Hindlimb muscle (tissue), 1 donor: ENCODE data around the gene LPP. TPM values are rescaled to one million over a fixed set of nuclear protein-coding genes. Genes with fewer than 3 reads are reported as not detected.

Experiments used
- DNase-seq: peaks from one replicate; pipeline ENCODE4 v3.0.0-alpha.2; 2013
- polyA plus RNA-seq: library from polyadenylated mRNA; unstranded; fragments of 120-200 nt; gene quantifications from one replicate; pipeline ENCODE4 v1.2.1, GENCODE V29; 2013; ENCODE audit not compliant: insufficient read length

Gene LPP
- polyA plus RNA-seq, 1 donor = 12.7 TPM

DNA sequence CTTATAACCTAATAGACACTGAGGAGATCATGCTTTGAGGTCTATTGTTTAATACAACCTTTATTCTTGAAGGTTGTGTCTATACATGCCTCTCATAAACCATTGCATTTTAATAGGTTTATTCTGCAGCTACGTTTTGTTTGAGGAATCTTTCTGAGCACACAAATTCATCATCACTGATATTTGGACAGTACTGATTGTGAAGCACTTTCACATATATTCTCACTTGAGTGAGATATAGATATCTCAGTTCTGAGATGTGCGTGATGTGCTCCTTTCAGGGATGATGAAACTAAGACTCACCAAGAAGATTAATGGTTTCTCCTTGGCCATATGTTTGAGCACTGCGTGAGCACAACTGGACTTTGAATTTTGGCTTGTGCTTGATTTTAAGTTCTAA is 374.4 kb downstream of the LPP start:
- DNase-seq = no peak

DNA sequence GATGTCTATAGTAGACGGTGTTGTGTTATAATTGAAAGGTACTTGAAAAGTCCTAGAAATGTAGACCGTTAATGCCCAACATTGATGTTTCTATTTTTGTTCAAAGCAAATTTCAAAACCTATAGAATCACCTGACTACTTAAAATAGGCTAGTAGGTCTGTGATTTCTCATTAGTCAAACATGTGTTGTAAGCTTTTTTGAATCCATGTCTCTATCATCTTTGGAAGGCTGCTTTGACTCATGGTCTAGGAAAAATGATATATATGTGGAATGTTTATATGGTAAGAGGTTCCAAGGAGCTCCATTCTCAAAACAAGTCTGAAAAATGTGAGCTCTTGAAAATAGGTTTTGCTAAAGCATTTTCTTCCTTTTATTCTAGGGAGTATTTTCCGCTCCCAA is 375.3 kb downstream of the LPP start:
- no peak for DNase-seq

DNA sequence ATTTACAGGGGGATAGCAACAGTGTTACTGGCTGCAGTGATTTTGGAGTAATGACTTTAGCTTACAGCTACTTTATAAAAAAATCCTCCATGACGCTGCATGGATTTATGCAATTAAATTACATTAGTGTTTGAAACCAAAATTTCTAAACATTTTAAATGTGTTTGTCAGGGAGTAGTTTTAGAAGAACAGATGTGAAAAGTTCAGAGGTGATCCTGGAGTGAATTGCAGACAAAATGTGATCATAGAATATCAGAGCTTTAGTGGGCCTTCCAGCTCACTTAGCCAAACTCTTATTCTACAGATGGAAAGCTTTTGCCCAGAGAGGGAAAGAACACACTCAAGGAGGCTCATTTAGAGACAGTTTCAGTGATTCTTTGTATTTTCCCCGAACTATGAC is 376.3 kb downstream of the LPP start:
- no peak for DNase-seq

DNA sequence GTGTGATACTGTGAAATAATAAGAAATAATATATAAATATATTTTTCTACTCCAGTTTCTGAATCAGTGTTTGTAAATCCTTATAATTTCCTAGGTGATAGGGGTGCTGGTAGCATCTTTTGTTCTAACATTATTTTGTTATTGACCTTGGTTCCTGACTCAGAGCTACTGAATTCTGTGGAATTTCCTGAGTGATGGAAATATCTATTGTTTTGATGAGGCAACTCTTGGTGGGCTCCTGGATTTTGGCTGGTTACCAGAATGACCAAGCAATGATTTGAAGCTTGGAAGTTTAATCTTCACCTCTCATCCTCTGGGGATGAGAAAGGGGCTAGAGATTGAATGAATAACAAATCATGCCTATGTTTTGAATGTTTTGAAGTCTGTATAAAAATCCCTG is 377.3 kb downstream of the LPP start:
- DNase-seq = no peak

DNA sequence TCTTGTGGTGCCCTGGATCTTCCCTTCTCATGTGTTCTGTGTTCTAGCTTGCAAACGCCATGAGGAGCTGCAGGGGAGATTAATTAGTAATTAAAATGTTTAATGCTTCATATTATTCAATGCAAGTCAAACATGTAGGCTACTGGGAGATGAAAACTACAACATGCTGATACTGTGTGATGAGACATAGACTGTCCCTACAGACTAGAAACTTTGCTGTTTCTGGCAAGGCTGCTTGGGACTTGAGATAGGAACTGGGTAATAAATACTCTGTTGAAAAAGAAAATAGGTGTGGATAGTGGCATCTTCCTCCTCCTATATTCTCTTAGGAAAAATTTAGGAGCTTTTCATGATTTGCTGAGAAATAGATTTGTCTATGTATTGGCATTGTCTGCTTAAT is 379.2 kb downstream of the LPP start:
- DNase-seq = no peak

DNA sequence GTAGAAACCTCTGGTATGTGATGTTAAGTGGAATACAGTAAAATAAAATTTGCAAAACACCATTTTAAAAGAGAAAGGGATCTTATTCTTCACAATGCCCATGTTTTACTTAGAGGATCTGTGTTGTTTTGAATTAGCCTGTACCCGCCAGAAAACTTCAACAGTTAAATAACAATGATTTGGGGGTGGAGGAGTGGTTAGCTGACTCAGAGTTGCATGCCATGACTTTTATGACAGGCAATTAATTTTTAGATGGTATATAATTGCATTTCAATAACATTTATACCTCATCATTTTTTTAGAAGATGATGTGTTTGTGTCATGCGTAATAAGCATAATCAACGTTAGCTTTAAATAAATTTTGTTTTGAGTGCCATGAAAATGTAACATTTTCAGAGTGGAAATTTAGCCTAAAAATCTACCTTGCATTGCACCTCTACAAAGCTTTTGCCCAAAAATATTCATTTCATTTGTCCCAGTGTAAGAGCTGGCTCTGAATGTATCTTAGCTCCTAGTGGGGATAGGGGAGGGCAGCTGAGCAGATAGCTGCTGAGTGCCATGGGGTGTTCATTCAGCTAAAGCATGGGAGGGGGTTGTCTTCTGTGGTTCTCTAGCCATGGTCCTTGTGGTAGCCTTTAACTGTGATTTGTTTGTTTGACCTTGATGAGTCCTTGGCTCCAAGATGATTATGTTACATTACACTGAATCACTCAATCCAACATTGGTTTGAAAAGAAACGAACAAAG is 379.8 kb downstream of the LPP start:
- no peak for DNase-seq

DNA sequence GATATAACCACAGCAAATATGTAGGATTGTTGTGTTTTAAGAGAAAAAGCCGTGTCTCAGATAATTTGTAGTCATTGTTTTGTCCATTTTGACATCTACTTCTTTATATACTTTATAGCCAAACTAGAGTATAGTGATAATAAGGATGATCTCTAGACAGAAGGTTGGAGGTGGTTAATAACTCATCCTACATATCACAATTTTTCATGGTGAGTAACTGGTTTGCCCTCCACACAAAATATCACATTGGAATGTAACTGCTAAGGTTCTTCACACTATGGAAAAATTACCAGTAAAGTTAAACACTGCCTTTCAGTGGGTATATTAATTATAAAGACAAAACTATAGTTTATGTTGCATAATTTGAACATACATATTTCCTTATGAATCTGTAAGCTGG is 380.7 kb downstream of the LPP start:
- no peak for DNase-seq

GRCh38 chr3:188537606-188538005 is 383.6 kb downstream of the LPP start:
- no peak for DNase-seq

DNA sequence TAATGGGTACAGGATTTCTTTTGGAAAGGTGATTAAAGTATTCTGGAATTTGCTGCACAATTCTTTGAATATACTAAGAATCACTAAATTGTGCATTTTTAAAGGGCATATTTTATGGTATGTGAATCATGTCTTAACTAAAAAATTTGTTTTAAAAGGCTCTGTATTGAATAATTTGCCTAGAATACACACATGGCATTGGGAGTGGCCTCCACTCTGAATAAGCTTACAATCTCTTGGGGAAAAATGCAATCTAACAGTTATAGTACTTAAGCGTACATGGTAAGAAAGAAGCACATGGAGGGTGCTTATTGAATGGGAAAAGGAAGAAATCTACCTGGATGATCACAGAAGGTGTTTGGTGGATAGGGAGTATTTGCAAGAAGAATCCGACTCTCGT is 385.1 kb downstream of the LPP start:
- no peak for DNase-seq

GRCh38 chr3:188539631-188540194 is 385.8 kb downstream of the LPP start:
- no peak for DNase-seq

- DNase-seq = no peak
Observed at GRCh38 chr3:188542196-188542595, 388.2 kb downstream of the LPP start.

GRCh38 chr3:188544012-188544411 is 390.1 kb downstream of the LPP start:
- no peak for DNase-seq

DNA sequence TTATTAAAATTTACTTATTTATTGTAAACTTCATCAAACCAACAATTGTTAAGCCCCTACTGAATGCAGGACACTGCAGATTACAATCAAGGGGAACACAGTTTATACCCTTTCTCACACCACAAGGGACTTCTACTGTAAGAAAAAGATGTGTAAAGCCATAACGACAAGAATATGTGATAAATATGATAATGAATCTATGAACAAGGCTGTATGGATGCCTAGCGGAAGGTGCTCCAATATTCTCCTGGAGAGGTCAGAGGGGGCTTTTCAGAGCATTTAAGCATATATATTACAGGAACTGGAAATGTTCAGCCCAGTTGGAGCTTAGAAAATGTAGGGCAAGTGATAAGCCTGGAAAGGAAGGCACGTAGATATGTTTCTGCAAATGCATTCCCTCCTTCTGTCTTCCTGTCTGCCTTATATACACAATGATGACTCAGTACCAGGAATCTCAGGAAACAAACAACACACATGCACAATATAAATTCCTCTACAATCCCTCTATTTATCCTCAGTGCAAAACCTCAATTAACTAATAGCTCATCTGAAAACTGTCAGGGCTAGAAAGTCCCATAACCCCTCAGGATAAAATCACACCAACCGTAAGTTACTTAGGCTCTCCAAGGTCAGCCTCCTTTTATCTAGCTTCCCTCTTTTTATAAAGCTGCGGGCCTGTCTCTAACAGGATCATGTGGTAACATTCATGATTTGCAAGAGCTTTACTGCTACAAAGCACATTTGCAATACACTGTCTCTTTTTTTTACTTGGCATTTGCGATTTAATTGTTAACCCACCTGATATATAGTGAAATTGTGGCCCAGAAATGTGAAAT is 393.1 kb downstream of the LPP start:
- no peak for DNase-seq

GRCh38 chr3:188553569-188553968 is 399.6 kb downstream of the LPP start:
- no peak for DNase-seq

DNA sequence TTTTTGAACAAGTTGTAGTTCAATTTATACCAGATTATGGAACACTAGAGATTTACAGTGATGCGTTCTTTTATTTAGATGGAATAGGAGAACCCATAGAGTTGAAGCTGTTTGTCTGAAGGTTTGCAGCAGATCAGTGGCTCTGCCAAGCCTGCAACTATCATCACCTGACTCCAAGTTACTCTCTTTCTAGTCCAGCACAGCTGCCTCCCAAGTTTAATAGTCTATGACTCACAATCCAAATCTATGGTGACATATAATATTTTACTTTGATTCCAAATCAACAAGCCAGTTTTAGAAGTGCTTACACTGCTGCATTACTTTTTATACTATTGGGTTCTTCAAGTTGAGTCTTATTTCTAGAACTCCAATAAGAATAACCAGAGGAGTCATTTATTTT is 400.4 kb downstream of the LPP start:
- no peak for DNase-seq

- DNase-seq = no peak
Observed at GRCh38 chr3:188557235-188557634, 403.3 kb downstream of the LPP start.

GRCh38 chr3:188558343-188559071 is 404.6 kb downstream of the LPP start:
- DNase-seq = no peak

DNA sequence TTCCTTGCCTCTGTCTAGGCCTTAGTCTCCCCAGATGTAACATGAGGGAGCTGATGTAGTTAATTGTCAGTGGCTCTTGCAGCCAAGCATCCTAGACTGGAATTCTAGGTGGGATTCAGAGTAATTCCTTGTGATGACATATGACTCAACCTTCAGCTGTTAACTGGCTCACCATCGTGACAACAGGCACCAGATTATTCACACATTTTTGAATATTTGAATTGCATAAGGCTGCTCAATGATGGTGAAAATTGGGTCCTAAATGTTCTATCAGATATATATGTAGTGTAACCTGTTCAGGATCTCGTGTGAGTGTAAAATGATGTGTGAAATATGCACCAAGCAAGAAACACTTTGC is 405.1 kb downstream of the LPP start:
- DNase-seq = no peak

DNA sequence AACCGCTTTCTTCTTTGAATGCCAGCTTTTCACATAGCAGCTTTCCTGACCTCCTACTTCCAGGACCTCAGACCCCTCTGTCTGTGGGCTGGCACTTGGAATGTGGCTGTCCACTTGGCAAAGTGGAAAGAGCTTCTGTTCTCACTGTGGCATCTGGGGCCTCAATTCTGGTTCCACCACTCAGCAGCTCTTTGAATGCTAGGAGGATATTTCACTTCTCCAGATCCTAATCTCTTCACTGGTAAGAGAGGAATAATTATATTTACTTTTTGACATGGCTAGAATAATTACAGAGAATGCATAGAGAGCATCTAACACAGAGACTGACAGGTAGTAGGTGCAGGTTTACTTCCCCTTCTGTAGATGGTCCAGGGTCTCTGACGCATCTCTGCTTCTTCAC is 405.9 kb downstream of the LPP start:
- no peak for DNase-seq

- DNase-seq = no peak
Observed at GRCh38 chr3:188562144-188562543, 408.2 kb downstream of the LPP start.

DNA sequence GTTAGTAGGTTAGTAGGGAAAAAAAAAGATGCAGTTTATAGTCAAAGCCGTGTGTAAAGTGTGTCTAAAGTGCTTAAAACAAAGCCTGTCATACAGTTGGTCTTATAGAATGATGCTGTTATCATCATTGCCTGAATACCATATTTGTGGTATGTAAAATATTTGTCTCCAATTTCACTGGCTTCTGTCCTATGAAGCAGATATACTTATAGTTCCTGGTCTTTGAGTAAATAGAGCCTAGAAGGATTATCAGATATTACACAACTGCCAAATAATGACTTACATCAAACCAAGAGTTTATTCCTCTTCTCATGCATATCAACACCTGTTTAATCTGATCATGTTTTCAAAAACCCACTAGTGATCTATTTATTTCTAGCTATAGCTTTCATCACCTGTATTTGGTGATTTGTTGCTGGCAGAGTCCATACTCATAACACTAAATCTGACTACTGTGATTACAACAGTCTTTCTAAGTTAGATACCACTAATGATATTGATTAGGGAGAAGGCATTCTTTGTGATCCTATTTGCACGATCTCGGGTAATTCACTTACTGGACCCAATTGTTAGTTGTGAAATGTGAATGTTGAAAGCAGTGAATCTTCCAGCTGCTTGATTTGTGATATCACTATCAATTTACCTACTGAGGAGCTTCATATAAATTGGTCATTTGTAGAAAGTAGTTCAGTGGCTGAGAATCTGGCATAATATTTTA is 413.7 kb downstream of the LPP start:
- no peak for DNase-seq

DNA sequence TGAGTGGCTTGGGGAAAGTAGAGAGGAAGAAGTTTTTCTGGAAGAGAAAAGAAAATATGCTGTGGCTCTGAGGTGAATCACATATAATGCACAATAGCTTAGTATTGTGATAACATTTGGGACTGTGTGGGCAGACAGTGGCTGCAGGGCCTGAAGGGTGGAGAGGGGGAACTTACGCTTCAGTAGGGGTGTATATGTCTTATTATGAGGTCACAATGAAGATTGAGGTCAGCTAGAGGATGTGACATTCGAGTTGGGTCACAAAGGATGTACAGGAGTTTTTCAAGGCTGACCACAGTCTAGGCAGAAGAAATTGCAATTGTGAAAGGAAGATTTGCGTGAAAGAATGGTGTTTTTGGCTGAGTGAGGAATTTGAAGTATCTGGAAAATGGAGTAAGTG is 414.8 kb downstream of the LPP start:
- DNase-seq = no peak
